Measurements from ENCODE around the gene TRPM7. TPM values are rescaled to one million over a fixed set of nuclear protein-coding genes. Genes with fewer than 3 reads are reported as not detected.

TRPM7 gene
- total and polyA plus RNA-seq, 9 of the 15 experiments (the other 6 are each of a cell fraction or from before 2014, with no cell fraction given), result 12.3 to 59.2 (median 31.5) TPM

- TF ChIP-seq CEBPZ (IDR thresholded peaks at IDR 0.05; ENCODE audit: borderline replicate concordance, low read depth, low read length) (no peak), SMAD1 (IDR thresholded peaks at IDR 0.05; ENCODE audit: low read depth, low read length, partially characterized antibody) (no peak), FOXA3 (CRISPR knock-in tag; conservative IDR thresholded peaks at IDR 0.05 in 1 of 2, IDR thresholded peaks at IDR 0.05 in 1 of 2) (0 out of 4 replicates have a peak, but pooled peaks of 1 of the 2 experiments have one; percentile 11), YBX1 (IDR thresholded peaks at IDR 0.05) (no peak), SMARCE1 (IDR thresholded peaks at IDR 0.05) (peak; percentile 85), ZNF133 (CRISPR knock-in tag; IDR thresholded peaks at IDR 0.05) (no peak), TCFL5 (CRISPR knock-in tag; conservative IDR thresholded peaks at IDR 0.05) (no peak), NCOA1 (IDR thresholded peaks at IDR 0.05; ENCODE audit: low read depth) (peak; percentile 51; the same call in 1 of the 2 replicates), NRF1 (conservative IDR thresholded peaks at IDR 0.05 in 1 of 2, IDR thresholded peaks at IDR 0.05 in 1 of 2) (no peak), IRF1 (CRISPR knock-in tag; IDR thresholded peaks at IDR 0.05; ENCODE audit: borderline replicate concordance) (no peak)
- TF ChIP-seq, protein P1, sequence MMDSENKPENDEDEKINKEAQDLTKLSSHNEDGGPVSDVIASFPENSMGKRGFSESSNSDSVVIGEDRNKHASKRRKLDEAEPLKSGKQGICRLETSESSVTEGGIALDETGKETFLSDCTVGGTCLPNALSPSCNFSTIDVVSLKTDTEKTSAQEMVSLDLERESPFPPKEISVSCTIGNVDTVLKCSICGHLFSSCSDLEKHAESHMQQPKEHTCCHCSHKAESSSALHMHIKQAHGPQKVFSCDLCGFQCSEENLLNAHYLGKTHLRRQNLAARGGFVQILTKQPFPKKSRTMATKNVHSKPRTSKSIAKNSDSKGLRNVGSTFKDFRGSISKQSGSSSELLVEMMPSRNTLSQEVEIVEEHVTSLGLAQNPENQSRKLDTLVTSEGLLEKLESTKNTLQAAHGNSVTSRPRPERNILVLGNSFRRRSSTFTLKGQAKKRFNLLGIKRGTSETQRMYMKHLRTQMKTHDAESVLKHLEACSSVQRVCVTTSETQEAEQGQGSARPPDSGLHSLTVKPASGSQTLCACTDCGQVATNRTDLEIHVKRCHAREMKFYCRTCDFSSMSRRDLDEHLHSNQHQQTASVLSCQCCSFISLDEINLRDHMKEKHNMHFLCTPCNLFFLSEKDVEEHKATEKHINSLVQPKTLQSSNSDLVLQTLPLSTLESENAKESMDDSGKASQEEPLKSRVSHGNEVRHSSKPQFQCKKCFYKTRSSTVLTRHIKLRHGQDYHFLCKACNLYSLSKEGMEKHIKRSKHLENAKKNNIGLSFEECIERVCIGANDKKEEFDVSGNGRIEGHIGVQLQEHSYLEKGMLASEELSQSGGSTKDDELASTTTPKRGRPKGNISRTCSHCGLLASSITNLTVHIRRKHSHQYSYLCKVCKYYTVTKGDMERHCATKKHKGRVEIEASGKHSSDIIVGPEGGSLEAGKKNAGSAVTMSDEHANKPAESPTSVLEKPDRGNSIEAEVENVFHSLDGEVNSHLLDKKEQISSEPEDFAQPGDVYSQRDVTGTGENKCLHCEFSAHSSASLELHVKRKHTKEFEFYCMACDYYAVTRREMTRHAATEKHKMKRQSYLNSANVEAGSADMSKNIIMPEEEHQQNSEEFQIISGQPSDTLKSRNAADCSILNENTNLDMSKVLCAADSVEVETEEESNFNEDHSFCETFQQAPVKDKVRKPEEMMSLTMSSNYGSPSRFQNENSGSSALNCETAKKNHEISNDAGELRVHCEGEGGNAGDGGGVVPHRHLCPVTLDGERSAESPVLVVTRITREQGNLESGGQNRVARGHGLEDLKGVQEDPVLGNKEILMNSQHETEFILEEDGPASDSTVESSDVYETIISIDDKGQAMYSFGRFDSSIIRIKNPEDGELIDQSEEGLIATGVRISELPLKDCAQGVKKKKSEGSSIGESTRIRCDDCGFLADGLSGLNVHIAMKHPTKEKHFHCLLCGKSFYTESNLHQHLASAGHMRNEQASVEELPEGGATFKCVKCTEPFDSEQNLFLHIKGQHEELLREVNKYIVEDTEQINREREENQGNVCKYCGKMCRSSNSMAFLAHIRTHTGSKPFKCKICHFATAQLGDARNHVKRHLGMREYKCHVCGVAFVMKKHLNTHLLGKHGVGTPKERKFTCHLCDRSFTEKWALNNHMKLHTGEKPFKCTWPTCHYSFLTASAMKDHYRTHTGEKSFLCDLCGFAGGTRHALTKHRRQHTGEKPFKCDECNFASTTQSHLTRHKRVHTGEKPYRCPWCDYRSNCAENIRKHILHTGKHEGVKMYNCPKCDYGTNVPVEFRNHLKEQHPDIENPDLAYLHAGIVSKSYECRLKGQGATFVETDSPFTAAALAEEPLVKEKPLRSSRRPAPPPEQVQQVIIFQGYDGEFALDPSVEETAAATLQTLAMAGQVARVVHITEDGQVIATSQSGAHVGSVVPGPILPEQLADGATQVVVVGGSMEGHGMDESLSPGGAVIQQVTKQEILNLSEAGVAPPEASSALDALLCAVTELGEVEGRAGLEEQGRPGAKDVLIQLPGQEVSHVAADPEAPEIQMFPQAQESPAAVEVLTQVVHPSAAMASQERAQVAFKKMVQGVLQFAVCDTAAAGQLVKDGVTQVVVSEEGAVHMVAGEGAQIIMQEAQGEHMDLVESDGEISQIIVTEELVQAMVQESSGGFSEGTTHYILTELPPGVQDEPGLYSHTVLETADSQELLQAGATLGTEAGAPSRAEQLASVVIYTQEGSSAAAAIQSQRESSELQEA (IDR thresholded peaks at IDR 0.05; ENCODE audit: low read depth), result no peak
- TF ChIP-seq, protein P2, sequence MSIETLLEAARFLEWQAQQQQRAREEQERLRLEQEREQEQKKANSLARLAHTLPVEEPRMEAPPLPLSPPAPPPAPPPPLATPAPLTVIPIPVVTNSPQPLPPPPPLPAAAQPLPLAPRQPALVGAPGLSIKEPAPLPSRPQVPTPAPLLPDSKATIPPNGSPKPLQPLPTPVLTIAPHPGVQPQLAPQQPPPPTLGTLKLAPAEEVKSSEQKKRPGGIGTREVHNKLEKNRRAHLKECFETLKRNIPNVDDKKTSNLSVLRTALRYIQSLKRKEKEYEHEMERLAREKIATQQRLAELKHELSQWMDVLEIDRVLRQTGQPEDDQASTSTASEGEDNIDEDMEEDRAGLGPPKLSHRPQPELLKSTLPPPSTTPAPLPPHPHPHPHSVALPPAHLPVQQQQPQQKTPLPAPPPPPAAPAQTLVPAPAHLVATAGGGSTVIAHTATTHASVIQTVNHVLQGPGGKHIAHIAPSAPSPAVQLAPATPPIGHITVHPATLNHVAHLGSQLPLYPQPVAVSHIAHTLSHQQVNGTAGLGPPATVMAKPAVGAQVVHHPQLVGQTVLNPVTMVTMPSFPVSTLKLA (conservative IDR thresholded peaks at IDR 0.05), result 0 out of 4 replicates have a peak, but pooled peaks of 1 of the 2 experiments have one; percentile 27
Observed at GRCh38 chr15:50594311-50594710, 92.3 kb downstream of the TRPM7 start (continued).
